Neutrophil (primary cell): ENCODE results near the gene MBNL1.
A peak's percentile ranks its signal among the peaks of the same experiment; 100 is the strongest.

Experiments used
- H3K27ac ChIP-seq: fragments of 200-600 bp; sonication (generic); 2 replicates; pipeline ENCODE4 v1.5.1; 2016; ENCODE audit warnings: mild to moderate bottlenecking, moderate library complexity
- H3K27me3 ChIP-seq: fragments of 200-600 bp; sonication (generic); 2 replicates; pipeline ENCODE4 v1.6.0; 2016; ENCODE audit warnings: mild to moderate bottlenecking
- H3K36me3 ChIP-seq: fragments of 200-600 bp; sonication (generic); 2 replicates; pipeline ENCODE4 v1.5.1; 2017
- H3K4me1 ChIP-seq, 2 experiments: fragments of 200-600 bp in 1 of 2; sonication (generic) in 1 of 2; 1 replicate in 1 of 2; 2 replicates in 1 of 2; pipeline versions ENCODE4 v1.5.1 to v1.6.1; 2013 to 2016; ENCODE audit warnings: low read depth in 1 of 2, low read length in 1 of 2, mild to moderate bottlenecking in 1 of 2, moderate library complexity in 1 of 2; ENCODE audit not compliant: control insufficient read depth in 1 of 2, insufficient read depth in 1 of 2
- H3K4me3 ChIP-seq, 2 experiments: fragments of 200-600 bp in 1 of 2; sonication (generic) in 1 of 2; 1 replicate in 1 of 2; 2 replicates in 1 of 2; pipeline ENCODE4 v1.5.1; 2013 to 2016; ENCODE audit warnings: low read depth in 1 of 2, low read length in 1 of 2, mild to moderate bottlenecking in 1 of 2, moderate library complexity in 1 of 2
- H3K9me3 ChIP-seq: fragments of 200-600 bp; sonication (generic); 2 replicates; pipeline ENCODE4 v1.5.1; 2016
- TF ChIP-seq, protein P1 (sequence below): fragments of 200-600 bp; sonication (generic); IDR thresholded peaks from 2 replicates; pipeline ENCODE4 v1.5.1; 2016; ENCODE audit warnings: antibody characterized with exemption

Gene MBNL1

DNA sequence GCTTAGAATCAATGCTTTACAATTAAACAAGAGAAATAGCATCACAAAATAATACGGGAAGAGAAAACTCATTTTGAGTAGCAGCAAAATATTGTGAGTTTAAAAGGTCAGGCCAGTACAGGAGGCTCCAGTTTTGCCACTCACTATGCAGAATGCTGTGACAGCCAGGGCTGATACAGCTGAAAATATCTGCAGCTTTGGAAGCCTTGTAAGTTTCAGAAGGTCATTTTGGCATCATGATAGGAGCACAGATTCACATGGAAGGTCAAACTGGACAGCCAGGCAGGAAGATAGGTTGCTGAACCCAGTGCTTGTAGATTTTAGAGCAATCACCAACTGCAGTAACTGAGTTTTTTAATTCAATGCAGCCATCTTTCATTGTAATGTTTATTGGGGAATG is 14.1 kb downstream of the MBNL1 start:
- Histone ChIP-seq H3K9me3 (no peaks in the 10 kb centered on the region), H3K4me3 (no peak overlapping the region), H3K27me3 (no peaks in the 10 kb centered on the region), H3K27ac (peak overlapping the region; percentile 67), H3K4me1 (peaks cover 41 to 78% of the 10 kb centered on the region in 2 experiments), H3K36me3 (no peaks in the 10 kb centered on the region)
- TF ChIP-seq, protein P1, sequence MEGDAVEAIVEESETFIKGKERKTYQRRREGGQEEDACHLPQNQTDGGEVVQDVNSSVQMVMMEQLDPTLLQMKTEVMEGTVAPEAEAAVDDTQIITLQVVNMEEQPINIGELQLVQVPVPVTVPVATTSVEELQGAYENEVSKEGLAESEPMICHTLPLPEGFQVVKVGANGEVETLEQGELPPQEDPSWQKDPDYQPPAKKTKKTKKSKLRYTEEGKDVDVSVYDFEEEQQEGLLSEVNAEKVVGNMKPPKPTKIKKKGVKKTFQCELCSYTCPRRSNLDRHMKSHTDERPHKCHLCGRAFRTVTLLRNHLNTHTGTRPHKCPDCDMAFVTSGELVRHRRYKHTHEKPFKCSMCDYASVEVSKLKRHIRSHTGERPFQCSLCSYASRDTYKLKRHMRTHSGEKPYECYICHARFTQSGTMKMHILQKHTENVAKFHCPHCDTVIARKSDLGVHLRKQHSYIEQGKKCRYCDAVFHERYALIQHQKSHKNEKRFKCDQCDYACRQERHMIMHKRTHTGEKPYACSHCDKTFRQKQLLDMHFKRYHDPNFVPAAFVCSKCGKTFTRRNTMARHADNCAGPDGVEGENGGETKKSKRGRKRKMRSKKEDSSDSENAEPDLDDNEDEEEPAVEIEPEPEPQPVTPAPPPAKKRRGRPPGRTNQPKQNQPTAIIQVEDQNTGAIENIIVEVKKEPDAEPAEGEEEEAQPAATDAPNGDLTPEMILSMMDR: no peak

DNA sequence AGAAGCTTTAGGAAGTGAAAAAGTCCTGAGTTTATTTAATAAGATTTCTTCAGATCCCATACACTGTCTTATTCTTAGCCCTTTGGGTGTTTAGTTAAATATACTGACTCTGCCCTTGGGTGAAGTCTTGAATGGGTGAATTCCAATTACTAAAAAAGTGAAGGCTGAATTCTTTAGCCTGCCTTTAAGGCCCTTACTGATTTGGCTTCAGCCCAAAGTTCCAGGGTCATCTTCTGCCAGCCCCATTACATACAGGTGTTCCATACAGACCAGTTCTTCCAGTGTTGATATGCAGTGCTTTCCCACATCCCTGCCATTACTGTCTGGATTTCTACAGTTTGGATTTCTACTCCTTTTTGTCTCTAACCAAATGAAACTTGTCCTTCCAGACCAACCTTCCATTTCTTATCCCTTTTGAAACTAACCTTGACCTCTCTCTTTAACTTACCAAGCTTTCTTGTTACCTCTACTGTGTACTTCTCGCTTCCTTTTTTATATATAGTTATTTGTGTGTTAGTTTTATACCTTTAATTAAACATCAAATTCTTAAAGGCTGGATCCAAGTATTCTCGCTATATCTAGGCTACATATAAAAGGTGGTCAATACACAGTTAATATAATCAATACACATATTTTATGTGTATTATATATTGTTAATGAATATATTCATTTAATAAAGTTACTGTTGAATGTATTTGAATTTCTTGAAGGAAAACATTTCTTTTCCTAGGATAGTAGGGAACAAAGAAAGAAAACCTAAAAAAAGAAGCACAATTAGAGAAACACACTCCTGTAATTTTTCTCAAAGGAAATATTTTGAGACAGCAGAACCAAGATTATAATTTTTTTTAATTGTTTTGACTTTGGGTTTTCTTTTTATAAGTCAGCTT is 15.0 kb downstream of the MBNL1 start:
- H3K27me3 ChIP-seq: no peaks in the 10 kb centered on the region
- peak overlapping the region; percentile 67 for H3K27ac ChIP-seq
- TF ChIP-seq, protein P1: no peak
- H3K36me3 ChIP-seq: no peaks in the 10 kb centered on the region
- H3K4me3 ChIP-seq: no peak overlapping the region
- no peaks in the 10 kb centered on the region for H3K9me3 ChIP-seq
- peaks cover 32 to 77% of the 10 kb centered on the region in 2 experiments for H3K4me1 ChIP-seq

DNA sequence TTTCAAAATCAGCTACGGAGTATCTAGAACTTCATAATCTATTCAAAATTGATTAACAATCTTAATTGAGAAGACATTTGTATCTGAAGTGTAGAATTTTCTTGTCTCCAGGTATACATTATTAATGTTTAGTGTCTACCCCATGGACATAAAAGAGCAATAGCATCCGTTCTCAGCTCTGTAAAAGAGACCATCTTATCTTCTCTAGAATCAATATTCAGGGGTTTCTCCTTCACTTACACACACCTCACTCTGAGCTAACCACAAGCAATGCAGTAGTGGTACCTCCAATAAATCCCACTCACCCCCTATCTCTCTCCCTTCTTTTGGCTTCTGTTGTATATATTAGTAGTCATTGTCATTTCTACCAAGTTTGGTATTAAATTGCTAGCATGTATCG is 16.2 kb downstream of the MBNL1 start:
- no peaks in the 10 kb centered on the region for H3K36me3 ChIP-seq
- H3K4me3 ChIP-seq: no peak overlapping the region
- H3K27me3 ChIP-seq: no peaks in the 10 kb centered on the region
- peaks cover 20 to 75% of the 10 kb centered on the region in 2 experiments for H3K4me1 ChIP-seq
- no peaks in the 10 kb centered on the region for H3K9me3 ChIP-seq
- H3K27ac ChIP-seq: peak overlapping the region; percentile 67
- TF ChIP-seq, protein P1: no peak

DNA sequence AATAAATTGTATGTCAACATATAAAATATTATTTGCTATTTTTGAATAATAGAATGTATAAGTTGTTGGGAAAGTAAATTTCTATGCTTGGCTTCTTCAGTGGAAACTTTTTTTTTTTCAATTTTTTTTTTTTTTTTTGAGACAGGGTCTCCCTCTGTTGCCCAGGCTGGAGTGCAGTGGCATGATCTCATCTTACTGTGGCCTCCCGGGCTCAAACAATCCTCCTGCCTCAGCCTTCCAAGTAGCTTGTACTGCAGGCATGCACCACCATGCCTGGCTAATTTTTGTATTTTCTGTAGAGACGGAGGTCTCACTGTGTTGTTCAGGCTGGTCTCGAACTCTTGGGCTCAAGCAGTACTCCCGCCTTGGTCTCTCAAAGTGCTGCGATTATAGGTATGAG is 16.8 kb downstream of the MBNL1 start:
- Histone ChIP-seq H3K4me3 (no peak overlapping the region), H3K9me3 (no peaks in the 10 kb centered on the region), H3K36me3 (no peaks in the 10 kb centered on the region), H3K27me3 (no peaks in the 10 kb centered on the region), H3K27ac (peak overlapping the region; percentile 67), H3K4me1 (peaks cover 18 to 75% of the 10 kb centered on the region in 2 experiments)
- TF ChIP-seq, protein P1: no peak

DNA sequence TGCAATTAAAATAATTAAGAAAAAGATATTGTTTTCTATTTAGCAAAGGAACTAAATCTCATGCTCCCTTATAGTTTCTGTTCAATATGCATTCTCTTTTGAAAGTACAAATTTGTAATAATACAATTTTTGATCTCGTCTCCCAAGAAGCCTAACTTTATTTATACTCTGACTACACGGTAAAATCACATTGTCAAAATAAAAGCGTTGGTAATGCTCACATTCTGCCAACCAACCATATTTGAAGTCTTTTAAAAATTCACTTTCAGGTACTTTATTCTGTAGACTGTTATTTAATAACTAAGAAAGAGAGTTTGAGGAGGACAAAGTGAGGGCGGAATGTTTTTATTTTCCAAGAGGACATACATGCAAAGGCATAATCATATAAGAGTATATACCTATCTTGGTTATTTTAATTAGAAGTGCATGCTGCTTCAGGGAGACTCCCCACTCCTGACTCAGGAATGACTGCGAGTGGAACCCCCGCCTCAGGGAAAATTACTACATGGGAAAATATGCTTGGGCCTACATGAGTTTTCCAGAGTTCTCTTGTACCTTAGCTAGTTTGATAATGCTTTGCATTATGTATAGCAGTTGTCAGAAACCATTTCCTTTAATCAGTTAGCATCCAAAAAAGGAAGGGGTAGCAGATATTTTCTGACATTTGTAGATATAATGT is 19.3 kb downstream of the MBNL1 start:
- H3K27ac ChIP-seq: peak overlapping the region; percentile 35
- TF ChIP-seq, protein P1: no peak
- no peaks in the 10 kb centered on the region for H3K9me3 ChIP-seq
- no peak overlapping the region for H3K4me3 ChIP-seq
- no peaks in the 10 kb centered on the region for H3K36me3 ChIP-seq
- no peaks in the 10 kb centered on the region for H3K27me3 ChIP-seq
- H3K4me1 ChIP-seq: peaks cover 24 to 76% of the 10 kb centered on the region in 2 experiments
